Trophoblast cell (in vitro differentiated cells and primary cell): Measurements from ENCODE around the gene TEX38.
"Not testable (repeated sequence)": the region's sequence is repeated elsewhere in the genome, so short reads cannot be mapped to it uniquely, and the experiment has no call there.

Experiments
- DNase-seq, 2 donors: peaks; one replicate each; pipeline ENCODE4 v3.0.0-alpha.2; 2016
- H2AFZ ChIP-seq: 2 replicates; pipeline ENCODE4 v1.6.1; 2013; ENCODE audit warnings: low read length, moderate library complexity, mild to moderate bottlenecking; ENCODE audit not compliant: insufficient read depth, poor library complexity
- H2AK5ac ChIP-seq: 2 replicates; pipeline ENCODE4 v1.6.1; 2013; ENCODE audit warnings: mild to moderate bottlenecking, low read length
- H2BK120ac ChIP-seq: 2 replicates; pipeline ENCODE4 v1.6.1; 2013; ENCODE audit warnings: low read length, mild to moderate bottlenecking, moderate library complexity; ENCODE audit not compliant: insufficient read depth, poor library complexity
- H2BK12ac ChIP-seq: 2 replicates; pipeline ENCODE4 v1.6.1; 2013; ENCODE audit warnings: mild to moderate bottlenecking, low read length, moderate library complexity
- H2BK5ac ChIP-seq: 2 replicates; pipeline ENCODE4 v1.6.1; 2013; ENCODE audit warnings: low read length, low read depth, moderate library complexity, mild to moderate bottlenecking; ENCODE audit not compliant: poor library complexity
- H3K14ac ChIP-seq: 2 replicates; pipeline ENCODE4 v1.6.1; 2013; ENCODE audit warnings: mild to moderate bottlenecking, low read length
- H3K18ac ChIP-seq: 2 replicates; pipeline ENCODE4 v1.6.1; 2013; ENCODE audit warnings: mild to moderate bottlenecking, low read length
- H3K23ac ChIP-seq: 2 replicates; pipeline ENCODE4 v1.6.1; 2013; ENCODE audit warnings: low read length
- H3K27ac ChIP-seq: 2 replicates; pipeline ENCODE4 v1.5.1; 2013; ENCODE audit warnings: low read depth, mild to moderate bottlenecking, inconsistent platforms, low read length, moderate library complexity
- H3K27me3 ChIP-seq: 2 replicates; pipeline ENCODE4 v1.6.1; 2013; ENCODE audit warnings: inconsistent platforms, mild to moderate bottlenecking, low read length, moderate library complexity; ENCODE audit not compliant: insufficient read depth
- H3K36me3 ChIP-seq, 2 experiments: 1 replicate in 1 of 2; 2 replicates in 1 of 2; pipeline ENCODE4 v1.6.1; 2013; ENCODE audit warnings: low read length in 2 of 2, mild to moderate bottlenecking in 2 of 2, moderate library complexity in 1 of 2; ENCODE audit not compliant: insufficient read depth in 2 of 2, control insufficient read depth in 1 of 2
- H3K4ac ChIP-seq: 2 replicates; pipeline ENCODE4 v1.6.1; 2013; ENCODE audit warnings: low read depth, mild to moderate bottlenecking, low read length, moderate library complexity
- H3K4me1 ChIP-seq, 2 experiments: 1 replicate in 1 of 2; 2 replicates in 1 of 2; pipeline ENCODE4 v1.6.1; 2013; ENCODE audit warnings: low read length in 2 of 2, mild to moderate bottlenecking in 2 of 2, moderate library complexity in 1 of 2; ENCODE audit not compliant: insufficient read depth in 2 of 2, control insufficient read depth in 1 of 2
- H3K4me2 ChIP-seq: 2 replicates; pipeline ENCODE4 v1.6.1; 2013; ENCODE audit warnings: inconsistent platforms, mild to moderate bottlenecking, low read length, moderate library complexity
- H3K4me3 ChIP-seq: 2 replicates; pipeline ENCODE4 v1.5.1; 2013; ENCODE audit warnings: mild to moderate bottlenecking, low read depth, low read length, inconsistent platforms
- H3K79me1 ChIP-seq: one replicate; pipeline ENCODE4 v1.6.1; 2013; ENCODE audit warnings: low read length
- H3K79me2 ChIP-seq: 2 replicates; pipeline ENCODE4 v1.6.1; 2013; ENCODE audit warnings: low read length, mild to moderate bottlenecking; ENCODE audit not compliant: control insufficient read depth, insufficient read depth, poor library complexity
- H3K9ac ChIP-seq: 2 replicates; pipeline ENCODE4 v1.6.1; 2013; ENCODE audit warnings: mild to moderate bottlenecking, low read length
- H3K9me3 ChIP-seq: 2 replicates; pipeline ENCODE4 v1.6.1; 2013; ENCODE audit warnings: low read depth, mild to moderate bottlenecking, control low read depth, inconsistent platforms, low read length; ENCODE audit not compliant: insufficient read depth
- H4K12ac ChIP-seq: 2 replicates; pipeline ENCODE4 v1.6.1; 2013; ENCODE audit warnings: low read depth, mild to moderate bottlenecking, low read length, moderate library complexity
- H4K8ac ChIP-seq: 2 replicates; pipeline ENCODE4 v1.6.1; 2013; ENCODE audit warnings: low read depth, mild to moderate bottlenecking, low read length, moderate library complexity
- H4K91ac ChIP-seq: one replicate; pipeline ENCODE4 v1.6.1; 2013; ENCODE audit warnings: low read depth, mild to moderate bottlenecking, low read length, moderate library complexity
- WGBS: extraction: QIAGEN DNeasy Blood & Tissue Kit; methylation state at CpG from one replicate; pipeline ENCODE4 v1.1.7; 2013; ENCODE audit warnings: missing lambda C conversion rate; ENCODE audit not compliant: insufficient read length, insufficient coverage; ENCODE audit errors: extremely low coverage; 5-methylcytosine and 5-hydroxymethylcytosine counted together

The TEX38 gene

DNA sequence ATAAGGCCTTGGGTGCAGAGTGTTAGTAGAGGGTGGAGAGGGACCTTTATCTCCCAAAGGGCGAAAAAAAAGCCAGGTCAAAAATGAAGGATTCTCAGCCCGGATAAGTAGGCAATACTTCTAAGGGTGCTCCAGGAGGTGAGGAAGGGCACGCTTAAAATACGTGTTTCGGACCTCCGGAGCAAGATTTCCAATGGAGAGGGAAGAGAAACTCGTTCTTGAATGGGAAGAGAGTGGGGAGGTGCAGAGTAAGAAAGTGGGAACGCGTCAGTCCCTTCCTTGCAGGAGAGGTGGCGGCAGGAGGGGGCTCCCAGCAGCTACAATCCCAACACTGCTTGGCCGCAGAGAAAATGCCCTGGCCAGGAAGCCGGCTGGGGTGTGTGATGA lies 46.7 kb downstream of the TEX38 start:
- Histone ChIP-seq H2BK12ac (no peak overlapping the region), H2AFZ (peak overlapping the region; percentile 59), H2BK120ac (peak overlapping the region; percentile 73), H4K91ac (peak overlapping the region; percentile 82), H3K9me3 (no peaks in the 10 kb centered on the region), H3K79me1 (peaks cover 5% of the 10 kb centered on the region), H3K18ac (peak overlapping the region; percentile 91), H2BK5ac (peak overlapping the region; percentile 71), H3K27me3 (no peaks in the 10 kb centered on the region), H3K27ac (peak overlapping the region; percentile 14), H3K14ac (peak overlapping the region; percentile 88), H4K12ac (peak overlapping the region; percentile 88), H3K4me3 (peak overlapping the region; percentile 94), H3K23ac (no peak overlapping the region), H3K79me2 (peaks cover 10% of the 10 kb centered on the region), H3K4me1 (peaks cover 5 to 9% of the 10 kb centered on the region in 2 experiments), H2AK5ac (no peak overlapping the region), H3K4ac (peak overlapping the region; percentile 93), H3K36me3 (peaks cover 8 to 12% of the 10 kb centered on the region in 2 experiments), H3K9ac (peak overlapping the region; percentile 88), H3K4me2 (peak overlapping the region; percentile 94), H4K8ac (peak overlapping the region; percentile 89)
- DNase-seq, result no peak
- no CpG with 5 or more reads among the region's 12 CpGs for WGBS

DNA sequence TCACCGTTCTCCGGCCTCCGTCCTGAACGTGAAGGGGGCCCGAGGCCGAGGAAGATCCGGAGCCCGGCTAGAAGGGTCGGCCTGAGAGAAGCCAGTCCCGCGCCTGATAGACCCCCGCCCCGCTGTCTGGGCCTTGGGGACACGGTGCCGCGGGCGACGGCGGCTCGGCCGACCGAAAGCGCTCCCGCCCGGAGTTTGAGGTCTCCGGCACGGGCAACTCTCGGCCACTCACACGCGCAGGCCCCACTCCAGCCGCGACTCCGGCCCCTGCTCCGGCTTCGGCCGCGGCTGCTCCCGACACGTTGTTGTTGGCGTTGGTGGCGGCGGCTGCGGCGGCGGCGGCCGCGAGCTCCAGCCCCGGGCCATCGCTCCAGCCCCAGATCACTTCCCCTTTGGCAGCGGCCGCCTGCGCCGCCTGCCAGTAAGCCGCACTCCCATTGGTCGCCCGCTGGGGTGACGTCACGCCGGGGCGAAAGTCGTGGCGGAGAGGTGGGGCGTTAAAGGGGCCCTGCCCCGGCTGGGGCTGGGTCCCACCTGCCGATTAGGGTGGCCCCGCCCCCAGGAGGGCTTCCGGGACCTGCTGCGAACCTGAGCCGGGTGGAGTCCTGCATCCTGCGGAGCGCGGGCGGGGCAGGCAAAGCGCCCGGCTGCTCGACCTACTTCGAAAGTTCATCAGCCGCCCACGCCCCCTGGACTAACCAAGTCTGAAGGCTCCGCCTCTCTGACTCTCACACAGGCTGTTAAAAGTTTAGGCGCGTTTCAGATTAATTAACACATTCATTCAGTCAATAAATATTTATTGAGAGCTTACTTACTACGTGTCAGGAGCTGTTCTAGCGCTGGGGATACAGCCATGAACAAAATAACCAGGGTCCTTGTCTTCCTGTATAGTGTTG lies 47.3 kb downstream of the TEX38 start, which contains the start of gene EFCAB14:
Gene EFCAB14, minus strand, starts transcription at position 388 of the 896 bp plus-strand sequence. CDS start 1,027 bp downstream, outside the sequence.
- Histone ChIP-seq H3K79me1 (peaks cover 5% of the 10 kb centered on the region), H4K91ac (peak within 1 kb of the TSS; percentile 82), H3K4me2 (peak within 1 kb of the TSS; percentile 94), H3K27ac (peak within 1 kb of the TSS; percentile 14), H3K23ac (no peak within 1 kb of the TSS), H4K8ac (peak within 1 kb of the TSS; percentile 89), H3K79me2 (peaks cover 10% of the 10 kb centered on the region), H4K12ac (peak within 1 kb of the TSS; percentile 88), H3K9me3 (no peaks in the 10 kb centered on the region), H3K18ac (peak within 1 kb of the TSS; percentile 91), H3K27me3 (no peaks in the 10 kb centered on the region), H2BK120ac (peak within 1 kb of the TSS; percentile 73), H2AK5ac (no peak within 1 kb of the TSS), H3K4me1 (peaks cover 5 to 9% of the 10 kb centered on the region in 2 experiments), H3K4me3 (peak within 1 kb of the TSS; percentile 94), H2BK5ac (peak within 1 kb of the TSS; percentile 71), H3K4ac (peak within 1 kb of the TSS; percentile 93), H2AFZ (peak within 1 kb of the TSS; percentile 59), H3K36me3 (peaks cover 8 to 12% of the 10 kb centered on the region in 2 experiments), H3K14ac (peak within 1 kb of the TSS; percentile 88), H3K9ac (peak within 1 kb of the TSS; percentile 88), H2BK12ac (no peak within 1 kb of the TSS)
- peak; percentile 98 to 99 for DNase-seq
- WGBS, result no CpG with 5 or more reads among the region's 85 CpGs

DNA sequence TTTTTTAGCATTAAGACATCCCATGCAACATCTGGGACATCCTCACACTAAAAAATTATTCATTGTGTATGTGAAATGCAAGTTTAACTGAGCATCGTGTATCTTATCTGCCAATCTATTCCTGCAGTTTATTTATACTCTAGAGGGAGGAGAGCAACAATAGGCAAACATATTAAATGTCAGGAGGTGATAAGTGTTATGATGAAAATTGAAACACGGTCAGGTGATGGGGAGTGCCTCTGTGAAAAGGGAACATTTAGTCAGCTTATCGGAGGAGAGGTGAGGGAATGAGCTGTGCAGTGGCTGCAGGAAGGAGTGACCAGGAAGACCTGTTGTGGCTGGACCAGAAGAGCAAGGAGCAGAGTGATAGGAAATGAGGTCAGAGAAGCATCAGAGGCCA lies 48.0 kb downstream of the TEX38 start:
- H2BK5ac ChIP-seq, result no peak overlapping the region
- no peak overlapping the region for H2BK12ac ChIP-seq
- no peak overlapping the region for H3K27ac ChIP-seq
- H4K12ac ChIP-seq, result no peak overlapping the region
- H3K23ac ChIP-seq, result no peak overlapping the region
- no peak overlapping the region for H2BK120ac ChIP-seq
- H4K91ac ChIP-seq, result no peak overlapping the region
- peak; percentile 18 to 36 for DNase-seq
- peaks cover 5% of the 10 kb centered on the region for H3K79me1 ChIP-seq
- no peak overlapping the region for H3K4me3 ChIP-seq
- no CpG with 5 or more reads among the region's 3 CpGs for WGBS
- no peak overlapping the region for H3K9ac ChIP-seq
- no peak overlapping the region for H3K14ac ChIP-seq
- H3K36me3 ChIP-seq, result peaks cover 5 to 9% of the 10 kb centered on the region in 2 experiments
- no peaks in the 10 kb centered on the region for H3K27me3 ChIP-seq
- no peak overlapping the region for H3K4me2 ChIP-seq
- no peak overlapping the region for H2AFZ ChIP-seq
- H4K8ac ChIP-seq, result no peak overlapping the region
- no peak overlapping the region for H2AK5ac ChIP-seq
- no peaks in the 10 kb centered on the region for H3K9me3 ChIP-seq
- H3K18ac ChIP-seq, result no peak overlapping the region
- no peak overlapping the region for H3K4ac ChIP-seq
- peaks cover 5 to 9% of the 10 kb centered on the region in 2 experiments for H3K4me1 ChIP-seq
- H3K79me2 ChIP-seq, result peaks cover 10% of the 10 kb centered on the region

DNA sequence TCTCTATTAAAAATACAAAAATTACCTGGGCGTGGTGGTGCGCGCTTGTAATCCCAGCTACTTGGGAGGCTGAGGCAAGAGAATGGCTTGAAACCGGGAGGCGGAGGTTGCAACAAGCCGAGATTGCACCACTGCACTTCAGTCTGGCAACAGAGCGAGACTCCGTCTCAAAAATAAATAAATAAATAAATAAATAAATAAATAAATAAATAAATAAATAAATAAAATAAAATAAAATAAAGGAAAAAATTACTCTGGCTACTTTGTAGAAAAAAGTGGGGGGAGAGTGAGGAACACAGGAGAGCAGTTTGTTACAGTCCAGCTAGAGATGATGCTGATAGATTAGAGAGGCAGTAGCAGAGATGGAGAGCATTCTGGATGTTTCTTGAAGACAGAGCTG lies 48.7 kb downstream of the TEX38 start:
- H3K23ac ChIP-seq, H3K9ac ChIP-seq, H3K36me3 ChIP-seq, H4K8ac ChIP-seq, H2BK5ac ChIP-seq, H3K18ac ChIP-seq, H3K4ac ChIP-seq, H3K4me2 ChIP-seq, H2BK120ac ChIP-seq, H3K79me2 ChIP-seq, H3K14ac ChIP-seq, H2AK5ac ChIP-seq, H3K27ac ChIP-seq, H3K4me3 ChIP-seq, H2AFZ ChIP-seq, DNase-seq, H3K9me3 ChIP-seq, H4K12ac ChIP-seq, H3K27me3 ChIP-seq, H3K79me1 ChIP-seq, H4K91ac ChIP-seq, H2BK12ac ChIP-seq: not testable (repeated sequence)
- WGBS, result no CpG with 5 or more reads among the region's 8 CpGs
- H3K4me1 ChIP-seq, result peaks cover 8 to 12% of the 10 kb centered on the region in 2 experiments
